BLaER1 treated with 17β-estradiol and CSF1 and Interleukin-3, amounts not matched to agents 10 nM and 100 nM (cell line): ENCODE results near the gene SORBS2.
A peak's percentile ranks its signal among the peaks of the same experiment; 100 is the strongest.
"Not testable (repeated sequence)": the region's sequence is repeated elsewhere in the genome, so short reads cannot be mapped to it uniquely, and the experiment has no call there.

Source experiments
- H3K27ac ChIP-seq, 11 experiments: shearing (Covaris generic); formaldehyde crosslinking; 2 replicates each; pipeline ENCODE4 v1.8.1; 2022
- H3K27me3 ChIP-seq, 11 experiments: shearing (Covaris generic); formaldehyde crosslinking; 2 replicates each; pipeline ENCODE4 v1.8.1; 2022
- H3K36me3 ChIP-seq, 11 experiments: shearing (Covaris generic); formaldehyde crosslinking; 2 replicates each; pipeline ENCODE4 v1.8.1; 2022
- H3K4me1 ChIP-seq, 10 experiments: shearing (Covaris generic); formaldehyde crosslinking; 2 replicates each; pipeline ENCODE4 v1.8.1; 2022
- H3K4me2 ChIP-seq, 11 experiments: shearing (Covaris generic); formaldehyde crosslinking; 2 replicates each; pipeline ENCODE4 v1.8.1; 2022
- H3K4me3 ChIP-seq, 10 experiments: shearing (Covaris generic); formaldehyde crosslinking; 2 replicates each; pipeline ENCODE4 v1.8.1; 2022
- H3K9ac ChIP-seq, 11 experiments: shearing (Covaris generic); formaldehyde crosslinking; 2 replicates each; pipeline ENCODE4 v1.8.1; 2022
- H3K9me3 ChIP-seq, 11 experiments: shearing (Covaris generic); formaldehyde crosslinking; replicated peaks in 1 of 11; 2 replicates each; pipeline ENCODE4 v1.8.1; 2022
- H4K20me1 ChIP-seq, 11 experiments: shearing (Covaris generic); formaldehyde crosslinking; 2 replicates each; pipeline ENCODE4 v1.8.1; 2022
- Cebpa-rat ChIP-seq, 11 experiments: shearing (Covaris generic); IDR thresholded peaks; 2 replicates each; pipeline ENCODE4 v1.8.1; 2022

Gene SORBS2

GRCh38 chr4:185712350-185713024 is 99.5 kb downstream of the SORBS2 start:
- peaks cover 11 to 25% (median 16%) of the 10 kb centered on the region in 10 experiments for H3K4me1 ChIP-seq
- no peak overlapping the region for H3K4me2 ChIP-seq
- no peak overlapping the region for H3K9ac ChIP-seq
- TF ChIP-seq Cebpa-rat (IDR thresholded peaks at IDR 0.05), result no peak
- no peak overlapping the region for H3K4me3 ChIP-seq
- H3K27me3 ChIP-seq, result no peaks in the 10 kb centered on the region
- no peaks in the 10 kb centered on the region for H4K20me1 ChIP-seq
- peaks cover 0 to 22% (median 6%) of the 10 kb centered on the region in 11 experiments; a peak in 13 of 22 replicates for H3K9me3 ChIP-seq
- no peak overlapping the region for H3K27ac ChIP-seq
- no peaks in the 10 kb centered on the region for H3K36me3 ChIP-seq

GRCh38 chr4:185711726-185712125 is 100.3 kb downstream of the SORBS2 start:
- no peak overlapping the region for H3K27ac ChIP-seq
- no peaks in the 10 kb centered on the region for H3K36me3 ChIP-seq
- no peaks in the 10 kb centered on the region for H4K20me1 ChIP-seq
- peaks cover 4 to 23% (median 14%) of the 10 kb centered on the region in 10 experiments for H3K4me1 ChIP-seq
- H3K27me3 ChIP-seq, result no peaks in the 10 kb centered on the region
- no peak for TF ChIP-seq Cebpa-rat (IDR thresholded peaks at IDR 0.05)
- H3K4me3 ChIP-seq, result no peak overlapping the region
- no peak overlapping the region for H3K4me2 ChIP-seq
- no peak overlapping the region for H3K9ac ChIP-seq
- peaks cover 0 to 29% (median 6%) of the 10 kb centered on the region in 11 experiments; a peak in 14 of 22 replicates for H3K9me3 ChIP-seq

DNA sequence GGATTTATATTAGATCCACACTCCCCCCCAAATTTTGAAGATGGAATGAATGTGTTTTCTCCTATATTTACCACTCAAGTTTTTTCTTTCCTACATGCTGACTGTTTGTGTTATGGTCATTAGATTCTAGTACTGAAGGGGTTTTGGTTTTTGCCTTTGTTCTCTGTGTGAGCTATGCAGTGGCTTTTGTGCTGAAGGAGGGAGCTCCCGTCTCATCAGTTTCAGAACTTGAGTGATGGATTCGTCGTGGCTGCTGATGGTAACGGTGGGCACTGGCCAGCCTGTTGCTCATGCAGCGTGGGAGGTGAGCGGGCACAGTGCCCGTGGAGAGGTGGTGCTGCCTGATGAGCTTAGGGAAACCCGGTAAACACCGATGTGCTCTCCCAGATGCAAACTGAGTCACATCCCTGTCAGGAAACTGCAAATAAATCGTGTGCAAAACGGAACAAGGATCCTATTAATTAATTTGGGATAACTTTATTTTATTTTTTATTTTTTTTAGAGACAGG is 101.5 kb downstream of the SORBS2 start:
- Histone ChIP-seq H3K27ac (no peak overlapping the region), H3K4me3 (no peak overlapping the region), H3K9ac (no peak overlapping the region), H3K9me3 (peaks cover 8 to 41% (median 12%) of the 10 kb centered on the region in 11 experiments), H4K20me1 (no peaks in the 10 kb centered on the region), H3K36me3 (0 out of 22 replicates have a peak, but pooled peaks cover 0 to 3% (median 0%) of the 10 kb centered on the region in 11 experiments), H3K4me1 (peaks cover 0 to 20% (median 11%) of the 10 kb centered on the region in 10 experiments; a peak in 11 of 20 replicates), H3K27me3 (no peaks in the 10 kb centered on the region), H3K4me2 (no peak overlapping the region)
- no peak for TF ChIP-seq Cebpa-rat (IDR thresholded peaks at IDR 0.05)

GRCh38 chr4:185709802-185710486 is 102.0 kb downstream of the SORBS2 start:
- no peak overlapping the region for H3K4me3 ChIP-seq
- no peaks in the 10 kb centered on the region for H4K20me1 ChIP-seq
- 0 out of 22 replicates have a peak, but pooled peaks cover 0 to 4% (median 0%) of the 10 kb centered on the region in 11 experiments for H3K36me3 ChIP-seq
- H3K9ac ChIP-seq, result no peak overlapping the region
- no peaks in the 10 kb centered on the region for H3K27me3 ChIP-seq
- no peak for TF ChIP-seq Cebpa-rat (IDR thresholded peaks at IDR 0.05)
- H3K4me1 ChIP-seq, result peaks cover 0 to 20% (median 11%) of the 10 kb centered on the region in 10 experiments; a peak in 11 of 20 replicates
- H3K9me3 ChIP-seq, result peaks cover 14 to 47% (median 18%) of the 10 kb centered on the region in 11 experiments
- H3K27ac ChIP-seq, result no peak overlapping the region
- H3K4me2 ChIP-seq, result no peak overlapping the region

- no peak for TF ChIP-seq Cebpa-rat (IDR thresholded peaks at IDR 0.05)
- H3K36me3 ChIP-seq, result 0 out of 22 replicates have a peak, but pooled peaks cover 0 to 4% (median 0%) of the 10 kb centered on the region in 11 experiments
- peaks cover 0 to 20% (median 11%) of the 10 kb centered on the region in 10 experiments; a peak in 11 of 20 replicates for H3K4me1 ChIP-seq
- peak overlapping the region in 1 of 11 experiments; percentile 21; a peak in 1 of 22 replicates for H3K27ac ChIP-seq
- peaks cover 21 to 53% (median 25%) of the 10 kb centered on the region in 11 experiments for H3K9me3 ChIP-seq
- H4K20me1 ChIP-seq, result no peaks in the 10 kb centered on the region
- peak overlapping the region in 1 of 11 experiments; percentile 10; a peak in 1 of 22 replicates for H3K4me2 ChIP-seq
- H3K4me3 ChIP-seq, result no peak overlapping the region
- H3K9ac ChIP-seq, result no peak overlapping the region
- H3K27me3 ChIP-seq, result no peaks in the 10 kb centered on the region
Measured at GRCh38 chr4:185708348-185708747, 103.6 kb downstream of the SORBS2 start.

DNA sequence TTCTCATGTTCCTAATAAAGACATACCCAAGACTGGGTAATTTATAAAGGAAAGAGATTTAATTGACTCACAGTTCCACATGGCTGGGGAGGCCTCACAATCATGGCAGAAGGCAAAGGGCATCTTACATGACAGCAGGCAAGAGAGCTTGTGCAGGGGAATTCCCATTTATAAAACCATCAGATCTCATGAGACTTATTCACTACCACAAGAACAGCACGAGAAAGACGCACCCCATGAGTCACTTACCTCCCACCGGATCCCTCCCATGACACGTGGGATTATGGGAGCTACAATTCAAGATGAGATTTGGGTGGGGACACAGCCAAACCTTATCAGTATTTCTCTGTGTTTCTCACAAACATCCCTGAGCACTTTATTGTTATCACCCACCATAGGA is 104.4 kb downstream of the SORBS2 start:
- not testable (repeated sequence) for H3K36me3 ChIP-seq, H3K9ac ChIP-seq, H3K4me3 ChIP-seq, H3K27me3 ChIP-seq, H4K20me1 ChIP-seq
- Histone ChIP-seq H3K4me2 (peak overlapping the region in 5 of 11 experiments; percentile 2 to 19 (median 9); a peak in 2 of 22 replicates), H3K27ac (peak overlapping the region in 1 of 11 experiments; percentile 21; a peak in 1 of 22 replicates), H3K4me1 (peaks cover 0 to 20% (median 11%) of the 10 kb centered on the region in 10 experiments; a peak in 11 of 20 replicates), H3K9me3 (peaks cover 21 to 53% (median 25%) of the 10 kb centered on the region in 11 experiments)

GRCh38 chr4:185702147-185702663 is 109.8 kb downstream of the SORBS2 start:
- Histone ChIP-seq H3K27ac (no peak overlapping the region), H3K4me2 (no peak overlapping the region), H3K9me3 (peaks cover 17 to 32% (median 22%) of the 10 kb centered on the region in 11 experiments), H4K20me1 (no peaks in the 10 kb centered on the region), H3K4me3 (no peak overlapping the region), H3K27me3 (no peaks in the 10 kb centered on the region), H3K36me3 (0 out of 22 replicates have a peak, but pooled peaks cover 0 to 4% (median 0%) of the 10 kb centered on the region in 11 experiments), H3K9ac (no peak overlapping the region), H3K4me1 (peaks cover 0 to 12% (median 6%) of the 10 kb centered on the region in 10 experiments; a peak in 11 of 20 replicates)
- no peak for TF ChIP-seq Cebpa-rat (IDR thresholded peaks at IDR 0.05)

DNA sequence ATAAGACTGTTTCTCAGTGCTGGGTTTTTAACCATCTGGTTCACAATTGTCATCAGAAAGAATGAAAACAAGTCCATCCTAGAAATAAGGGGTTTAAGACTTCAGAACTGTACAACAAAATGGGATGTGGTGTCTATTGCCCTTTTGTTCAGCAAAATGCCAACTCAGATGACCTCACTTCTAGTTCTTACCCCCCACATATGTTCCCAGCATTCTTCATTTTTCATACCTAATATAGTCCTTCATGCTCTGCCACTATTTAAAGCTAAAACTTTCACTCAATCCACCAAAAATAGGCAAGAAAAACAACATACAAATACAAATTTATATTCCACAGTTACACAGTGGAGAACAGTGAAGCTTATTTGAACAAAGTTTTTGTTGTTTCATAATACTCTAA is 111.4 kb downstream of the SORBS2 start:
- H3K4me2 ChIP-seq, result no peak overlapping the region
- no peak overlapping the region for H3K27ac ChIP-seq

DNA sequence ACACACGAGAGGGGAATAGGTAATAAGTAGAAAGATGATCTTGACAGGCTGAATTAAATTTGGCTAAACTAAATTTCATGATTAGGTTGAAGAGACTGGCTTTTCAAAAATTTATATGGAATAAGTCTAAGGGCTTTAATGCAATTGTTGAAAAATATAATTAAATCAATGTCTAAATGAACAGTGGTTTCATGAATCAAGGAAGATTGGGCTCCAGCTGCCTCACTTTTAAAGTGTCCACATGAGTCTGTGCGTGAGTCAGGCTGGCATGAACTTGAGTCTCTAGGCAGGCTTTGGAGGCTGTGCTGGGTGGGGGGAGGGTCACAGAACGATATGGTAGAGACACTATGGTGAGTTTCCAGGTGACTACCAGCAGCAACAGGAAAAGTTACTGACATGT is 111.9 kb downstream of the SORBS2 start:
- H3K27me3 ChIP-seq, result no peaks in the 10 kb centered on the region
- peaks cover 5 to 10% (median 8%) of the 10 kb centered on the region in 11 experiments; a peak in 20 of 22 replicates for H3K9me3 ChIP-seq
- TF ChIP-seq Cebpa-rat (IDR thresholded peaks at IDR 0.05), result no peak
- no peak overlapping the region for H3K9ac ChIP-seq
- no peak overlapping the region for H3K27ac ChIP-seq
- H3K4me2 ChIP-seq, result no peak overlapping the region
- no peaks in the 10 kb centered on the region for H4K20me1 ChIP-seq
- H3K36me3 ChIP-seq, result no peaks in the 10 kb centered on the region
- H3K4me1 ChIP-seq, result no peaks in the 10 kb centered on the region
- H3K4me3 ChIP-seq, result no peak overlapping the region

More for the DNA sequence above, 111.4 kb downstream of the SORBS2 start:
- Histone ChIP-seq H3K36me3 (0 out of 22 replicates have a peak, but pooled peaks cover 0 to 2% (median 0%) of the 10 kb centered on the region in 11 experiments), H3K9ac (no peak overlapping the region), H3K9me3 (peaks cover 10 to 16% (median 14%) of the 10 kb centered on the region in 11 experiments), H4K20me1 (no peaks in the 10 kb centered on the region), H3K4me3 (no peak overlapping the region), H3K4me1 (no peaks in the 10 kb centered on the region), H3K27me3 (no peaks in the 10 kb centered on the region)
- no peak for TF ChIP-seq Cebpa-rat (IDR thresholded peaks at IDR 0.05)
